Measurements from ENCODE around the gene TCEANC2. TPM values are rescaled to one million over a fixed set of nuclear protein-coding genes. Genes with fewer than 3 reads are reported as not detected.

Gene TCEANC2
- total and polyA plus RNA-seq, 12 donors: 1.3 to 12.5 (median 5.6) TPM

- TF ChIP-seq POLR2A (IDR thresholded peaks at IDR 0.05): no peak
- TF ChIP-seq, protein P1, sequence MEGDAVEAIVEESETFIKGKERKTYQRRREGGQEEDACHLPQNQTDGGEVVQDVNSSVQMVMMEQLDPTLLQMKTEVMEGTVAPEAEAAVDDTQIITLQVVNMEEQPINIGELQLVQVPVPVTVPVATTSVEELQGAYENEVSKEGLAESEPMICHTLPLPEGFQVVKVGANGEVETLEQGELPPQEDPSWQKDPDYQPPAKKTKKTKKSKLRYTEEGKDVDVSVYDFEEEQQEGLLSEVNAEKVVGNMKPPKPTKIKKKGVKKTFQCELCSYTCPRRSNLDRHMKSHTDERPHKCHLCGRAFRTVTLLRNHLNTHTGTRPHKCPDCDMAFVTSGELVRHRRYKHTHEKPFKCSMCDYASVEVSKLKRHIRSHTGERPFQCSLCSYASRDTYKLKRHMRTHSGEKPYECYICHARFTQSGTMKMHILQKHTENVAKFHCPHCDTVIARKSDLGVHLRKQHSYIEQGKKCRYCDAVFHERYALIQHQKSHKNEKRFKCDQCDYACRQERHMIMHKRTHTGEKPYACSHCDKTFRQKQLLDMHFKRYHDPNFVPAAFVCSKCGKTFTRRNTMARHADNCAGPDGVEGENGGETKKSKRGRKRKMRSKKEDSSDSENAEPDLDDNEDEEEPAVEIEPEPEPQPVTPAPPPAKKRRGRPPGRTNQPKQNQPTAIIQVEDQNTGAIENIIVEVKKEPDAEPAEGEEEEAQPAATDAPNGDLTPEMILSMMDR (IDR thresholded peaks at IDR 0.05): no peak
- intact Hi-C loops (cut with DNase I): no loop called here
- Histone ChIP-seq H3K9me3 (replicated peaks in 1 of 3) (no peaks in the 10 kb centered on the region), H3K4me1 (replicated peaks in 1 of 2) (no peaks in the 10 kb centered on the region), H3K36me3 (replicated peaks in 1 of 2) (no peaks in the 10 kb centered on the region), H3K27me3 (no peaks in the 10 kb centered on the region), H3K4me3 (no peak overlapping the region), H3K27ac (no peak overlapping the region)
- 66 to 77% (median 75%) methylated on average over 5 of the region's 5 CpGs for WGBS, 4 donors
- peak in 1 of 7 donors; percentile 9 for DNase-seq
Measured at GRCh38 chr1:54010415-54011117, 42.8 kb upstream of the TCEANC2 start.

DNA sequence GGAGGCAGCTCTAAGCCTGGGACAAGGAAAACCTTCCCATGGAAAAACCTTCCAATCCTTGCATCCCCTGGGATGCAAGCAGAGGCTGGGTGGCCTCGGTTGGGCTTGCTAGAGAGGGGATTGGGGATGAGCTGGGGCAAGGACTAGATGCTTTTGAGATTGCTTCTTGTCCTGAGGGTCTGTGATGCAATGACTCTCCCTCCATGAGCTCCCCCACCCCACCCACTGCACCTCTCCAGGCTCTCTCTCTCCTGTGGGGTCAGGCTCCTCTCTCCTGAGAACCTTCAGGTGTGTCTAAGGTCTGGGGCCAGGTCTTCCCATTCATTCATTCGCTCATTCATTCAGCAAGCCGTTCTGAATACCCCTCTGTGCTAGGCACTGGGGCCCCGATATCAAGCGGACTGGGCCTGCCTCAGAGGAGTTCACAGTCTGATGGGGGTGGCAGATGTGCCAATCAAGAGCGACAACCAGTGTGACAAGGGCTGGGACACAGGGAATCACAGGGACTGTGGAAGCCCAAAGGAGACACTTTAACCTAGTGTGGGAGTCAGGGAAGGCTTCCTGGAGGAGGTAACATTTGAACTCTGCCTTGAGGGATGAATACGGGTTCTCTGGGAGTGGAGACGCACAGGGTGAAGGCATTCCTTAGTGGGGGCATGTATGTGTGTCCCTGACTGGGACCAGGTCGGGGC lies 41.9 kb upstream of the TCEANC2 start:
- Histone ChIP-seq H3K27me3 (no peaks in the 10 kb centered on the region), H3K4me1 (replicated peaks in 1 of 2) (no peaks in the 10 kb centered on the region), H3K27ac (no peak overlapping the region), H3K36me3 (replicated peaks in 1 of 2) (no peaks in the 10 kb centered on the region), H3K4me3 (no peak overlapping the region), H3K9me3 (replicated peaks in 1 of 3) (no peaks in the 10 kb centered on the region)
- intact Hi-C loops (cut with DNase I): no loop called here
- DNase-seq: peak in 1 of 7 donors; percentile 3
- 80 to 87% (median 82%) methylated on average over 9 of the region's 9 CpGs for WGBS, 4 donors
- TF ChIP-seq, protein P1 (IDR thresholded peaks at IDR 0.05): no peak
- TF ChIP-seq POLR2A (IDR thresholded peaks at IDR 0.05): no peak

DNA sequence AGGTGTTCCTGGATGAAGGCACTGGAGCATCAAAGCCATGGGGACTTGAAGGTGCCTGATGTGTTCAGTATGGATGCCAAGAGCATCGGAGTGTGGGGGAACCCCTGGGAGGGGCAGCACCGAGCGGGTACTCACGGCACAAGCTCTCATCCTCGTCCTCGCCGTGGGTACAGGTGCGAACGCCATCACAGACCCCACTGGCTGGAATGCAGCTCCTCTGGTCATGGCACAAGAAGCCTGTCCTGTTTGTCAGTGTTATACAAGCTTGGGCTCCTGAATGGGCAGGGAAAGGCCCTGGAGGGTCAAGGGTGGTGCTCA lies 41.4 kb upstream of the TCEANC2 start:
- TF ChIP-seq POLR2A (IDR thresholded peaks at IDR 0.05): no peak
- TF ChIP-seq, protein P1 (IDR thresholded peaks at IDR 0.05): no peak
- no peaks in the 10 kb centered on the region for H3K9me3 ChIP-seq (replicated peaks in 1 of 3)
- intact Hi-C loops (cut with DNase I): no loop called here
- H3K4me3 ChIP-seq: no peak overlapping the region
- H3K27me3 ChIP-seq: no peaks in the 10 kb centered on the region
- no peaks in the 10 kb centered on the region for H3K36me3 ChIP-seq (replicated peaks in 1 of 2)
- WGBS, 4 donors: 81 to 90% (median 86%) methylated on average over 5 to 9 of the region's 9 CpGs
- H3K4me1 ChIP-seq (replicated peaks in 1 of 2): no peaks in the 10 kb centered on the region
- peak in 1 of 7 donors; percentile 10 for DNase-seq
- H3K27ac ChIP-seq: no peak overlapping the region

- H3K36me3 ChIP-seq (replicated peaks in 1 of 2): no peaks in the 10 kb centered on the region
- H3K27ac ChIP-seq: no peak overlapping the region
- no peaks in the 10 kb centered on the region for H3K27me3 ChIP-seq
- H3K9me3 ChIP-seq (replicated peaks in 1 of 3): no peaks in the 10 kb centered on the region
- WGBS, 4 donors: 72 to 86% (median 77%) methylated on average over 6 to 8 of the region's 8 CpGs
- H3K4me3 ChIP-seq: no peak overlapping the region
- no peaks in the 10 kb centered on the region for H3K4me1 ChIP-seq (replicated peaks in 1 of 2)
- intact Hi-C loops (cut with DNase I): no loop called here
- DNase-seq: peak in 1 of 7 donors; percentile 6
- TF ChIP-seq POLR2A (IDR thresholded peaks at IDR 0.05): no peak
- TF ChIP-seq, protein P1 (IDR thresholded peaks at IDR 0.05): no peak
Measured at GRCh38 chr1:54012863-54013262, 40.5 kb upstream of the TCEANC2 start.
